ENCODE results near the gene SSC5D. TPM values are rescaled to one million over a fixed set of nuclear protein-coding genes. Genes with fewer than 3 reads are reported as not detected.
"Not testable (repeated sequence)": the region's sequence is repeated elsewhere in the genome, so short reads cannot be mapped to it uniquely, and the experiment has no call there.

SSC5D gene
- total RNA-seq, 1 experiment from 2014 or later, result 3.2 TPM

DNA sequence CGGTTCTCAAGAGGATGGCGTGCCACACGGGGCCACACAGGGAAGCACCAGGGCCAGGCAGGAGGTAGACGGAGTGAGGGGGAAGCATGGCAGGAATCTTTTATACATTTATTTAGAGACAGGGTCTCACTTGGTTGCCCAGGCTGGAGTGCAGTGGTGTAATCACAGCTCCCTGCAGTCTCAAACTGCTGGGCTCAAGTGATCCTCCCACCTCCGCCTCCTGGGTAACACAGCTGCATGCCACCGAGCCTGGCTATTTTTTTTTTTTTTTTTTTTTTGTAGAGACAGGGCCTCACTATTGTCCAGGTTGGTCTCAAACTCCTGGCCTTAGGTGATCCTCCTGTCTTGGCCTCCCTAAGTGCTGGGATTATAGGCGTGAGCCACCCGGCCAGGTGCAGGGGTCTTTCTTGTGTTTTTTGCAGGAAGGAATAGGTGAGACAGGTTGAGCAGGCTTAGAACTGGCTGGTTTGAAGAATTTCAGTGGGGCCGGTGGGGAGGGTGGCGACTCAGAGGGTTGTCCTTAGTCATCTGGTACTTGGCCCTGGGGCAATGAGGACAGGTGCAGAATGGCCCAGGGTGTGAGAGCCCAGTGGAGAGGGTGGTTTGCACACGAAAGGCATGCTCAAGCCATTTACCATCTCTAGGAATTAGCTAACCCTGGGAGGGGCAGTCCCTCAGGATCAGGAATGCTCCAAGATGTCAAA is 7.6 kb downstream of the SSC5D start:
- H2BK12ac ChIP-seq (ENCODE audit: insufficient read length, low read depth, low read length), result no peak overlapping the region
- no peak overlapping the region for H2BK20ac ChIP-seq (ENCODE audit: low read depth, low read length, poor library complexity, severe bottlenecking)
- H2AK5ac ChIP-seq (ENCODE audit: insufficient read length, low read length), result no peak overlapping the region
- H4K91ac ChIP-seq (ENCODE audit: insufficient read length, low read depth, low read length), result no peak overlapping the region
- no peak overlapping the region for H3K56ac ChIP-seq (ENCODE audit: insufficient read length, low read depth, low read length)
- no peak overlapping the region for H4K8ac ChIP-seq (replicated peaks; ENCODE audit: insufficient read length, low read depth, low read length)
- H3K14ac ChIP-seq (ENCODE audit: insufficient read depth, low read length), result no peak overlapping the region
- H4K20me1 ChIP-seq (ENCODE audit: control insufficient read depth, insufficient read depth, insufficient read length), result no peaks in the 10 kb centered on the region
- Mint-ChIP-seq H3K4me1 (peaks cover 21 to 27% of the 10 kb centered on the region in 2 experiments), H3K36me3 (ENCODE audit: insufficient read depth in 1 of 3, low read depth in 3 of 3) (no peaks in the 10 kb centered on the region; a peak in 1 of 7 replicates), H3K4me3 (peak overlapping the region in 1 of 2 experiments; percentile 18; a peak in 1 of 5 replicates), H3K27me3 (ENCODE audit: low read depth) (peaks cover 30% of the 10 kb centered on the region), H3K9me3 (no peaks in the 10 kb centered on the region), H3K27ac (peak overlapping the region in 1 of 3 experiments; percentile 68; a peak in 3 of 7 replicates)
- no peak overlapping the region for H2BK5ac ChIP-seq (ENCODE audit: insufficient read length, low read length)
- H3K9me3 ChIP-seq (ENCODE audit: control insufficient read depth, low read depth, low read length), result no peaks in the 10 kb centered on the region
- peak; percentile 85 for DNase-seq
- TF ChIP-seq, protein P1, sequence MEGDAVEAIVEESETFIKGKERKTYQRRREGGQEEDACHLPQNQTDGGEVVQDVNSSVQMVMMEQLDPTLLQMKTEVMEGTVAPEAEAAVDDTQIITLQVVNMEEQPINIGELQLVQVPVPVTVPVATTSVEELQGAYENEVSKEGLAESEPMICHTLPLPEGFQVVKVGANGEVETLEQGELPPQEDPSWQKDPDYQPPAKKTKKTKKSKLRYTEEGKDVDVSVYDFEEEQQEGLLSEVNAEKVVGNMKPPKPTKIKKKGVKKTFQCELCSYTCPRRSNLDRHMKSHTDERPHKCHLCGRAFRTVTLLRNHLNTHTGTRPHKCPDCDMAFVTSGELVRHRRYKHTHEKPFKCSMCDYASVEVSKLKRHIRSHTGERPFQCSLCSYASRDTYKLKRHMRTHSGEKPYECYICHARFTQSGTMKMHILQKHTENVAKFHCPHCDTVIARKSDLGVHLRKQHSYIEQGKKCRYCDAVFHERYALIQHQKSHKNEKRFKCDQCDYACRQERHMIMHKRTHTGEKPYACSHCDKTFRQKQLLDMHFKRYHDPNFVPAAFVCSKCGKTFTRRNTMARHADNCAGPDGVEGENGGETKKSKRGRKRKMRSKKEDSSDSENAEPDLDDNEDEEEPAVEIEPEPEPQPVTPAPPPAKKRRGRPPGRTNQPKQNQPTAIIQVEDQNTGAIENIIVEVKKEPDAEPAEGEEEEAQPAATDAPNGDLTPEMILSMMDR (conservative IDR thresholded peaks at IDR 0.05), result no peak
- no peaks in the 10 kb centered on the region for H3K79me2 ChIP-seq (ENCODE audit: insufficient read depth, low read length)
- H2AFZ ChIP-seq (ENCODE audit: low read length), result no peak overlapping the region
- H4K5ac ChIP-seq (ENCODE audit: insufficient read length, low read depth, low read length), result no peak overlapping the region
- no peak overlapping the region for H3K18ac ChIP-seq (ENCODE audit: insufficient read length, low read depth, low read length)
- WGBS (ENCODE audit: extremely low coverage, insufficient read length, low lambda C conversion rate), result no CpG with 5 or more reads among the region's 11 CpGs
- H3T11ph ChIP-seq (ENCODE audit: low read length), result no peak overlapping the region
- H2BK120ac ChIP-seq (ENCODE audit: low read depth, low read length, poor library complexity, severe bottlenecking), result no peak overlapping the region
- H2BK15ac ChIP-seq (ENCODE audit: low read depth, low read length), result no peak overlapping the region
- no peaks in the 10 kb centered on the region for H3K79me1 ChIP-seq (ENCODE audit: insufficient read depth, low read depth, low read length, poor library complexity, severe bottlenecking)
- H3K27me3 ChIP-seq (ENCODE audit: insufficient read depth, low read length), result no peaks in the 10 kb centered on the region
- H3K23me2 ChIP-seq (ENCODE audit: insufficient read length, low read depth, low read length, poor library complexity, severe bottlenecking), result no peaks in the 10 kb centered on the region
- no peak overlapping the region for H3K4ac ChIP-seq (ENCODE audit: low read depth, low read length)
- H3K4me2 ChIP-seq (ENCODE audit: insufficient read depth, insufficient read length, low read length), result no peak overlapping the region
- no peaks in the 10 kb centered on the region for H3K4me1 ChIP-seq (ENCODE audit: insufficient read depth, low read length)
- H3K9ac ChIP-seq (ENCODE audit: extremely low read depth, insufficient read length, low read length), result no peak overlapping the region
- no peak overlapping the region for H3K27ac ChIP-seq (ENCODE audit: insufficient read length, low read depth, low read length)
- H3K23ac ChIP-seq (ENCODE audit: insufficient read length, low read depth, low read length), result no peak overlapping the region

DNA sequence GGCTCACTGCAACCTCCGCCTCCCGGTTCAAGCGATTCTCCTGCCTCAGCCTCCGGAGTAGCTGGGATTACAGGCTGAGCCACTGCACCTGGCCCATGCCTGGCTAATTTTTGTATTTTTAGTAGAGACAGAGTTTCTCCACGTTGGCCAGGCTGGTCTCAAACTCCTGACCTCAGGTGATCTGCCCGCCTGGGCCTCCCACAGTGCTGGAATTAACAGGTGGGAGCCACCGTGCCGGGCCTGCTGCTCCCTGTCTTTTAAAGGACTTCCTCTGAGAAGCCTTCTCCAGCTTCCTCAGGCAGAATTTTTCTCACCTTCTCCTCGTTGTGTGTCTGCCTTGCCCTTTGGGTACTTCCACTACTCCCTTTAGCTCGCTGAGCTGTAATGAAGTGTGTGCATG is 8.6 kb downstream of the SSC5D start:
- not testable (repeated sequence) for H3K9ac ChIP-seq (ENCODE audit: extremely low read depth, insufficient read length, low read length); H3K9me3 Mint-ChIP-seq; H2BK12ac ChIP-seq (ENCODE audit: insufficient read length, low read depth, low read length); H3K23ac ChIP-seq (ENCODE audit: insufficient read length, low read depth, low read length); H4K20me1 ChIP-seq (ENCODE audit: control insufficient read depth, insufficient read depth, insufficient read length); H3K36me3 Mint-ChIP-seq (ENCODE audit: insufficient read depth in 1 of 3, low read depth in 3 of 3); H3K4me2 ChIP-seq (ENCODE audit: insufficient read depth, insufficient read length, low read length); H3K14ac ChIP-seq (ENCODE audit: insufficient read depth, low read length); H3K79me1 ChIP-seq (ENCODE audit: insufficient read depth, low read depth, low read length, poor library complexity, severe bottlenecking); H4K8ac ChIP-seq (replicated peaks; ENCODE audit: insufficient read length, low read depth, low read length); H2AFZ ChIP-seq (ENCODE audit: low read length); H3K27me3 ChIP-seq (ENCODE audit: insufficient read depth, low read length); H3K9me3 ChIP-seq (ENCODE audit: control insufficient read depth, low read depth, low read length); H2AK5ac ChIP-seq (ENCODE audit: insufficient read length, low read length); H3K4ac ChIP-seq (ENCODE audit: low read depth, low read length); H2BK20ac ChIP-seq (ENCODE audit: low read depth, low read length, poor library complexity, severe bottlenecking); H2BK120ac ChIP-seq (ENCODE audit: low read depth, low read length, poor library complexity, severe bottlenecking); H4K5ac ChIP-seq (ENCODE audit: insufficient read length, low read depth, low read length); H3T11ph ChIP-seq (ENCODE audit: low read length); H3K23me2 ChIP-seq (ENCODE audit: insufficient read length, low read depth, low read length, poor library complexity, severe bottlenecking); H3K27ac ChIP-seq (ENCODE audit: insufficient read length, low read depth, low read length); H2BK5ac ChIP-seq (ENCODE audit: insufficient read length, low read length); H3K4me1 ChIP-seq (ENCODE audit: insufficient read depth, low read length); H3K56ac ChIP-seq (ENCODE audit: insufficient read length, low read depth, low read length); H3K4me3 Mint-ChIP-seq; H3K18ac ChIP-seq (ENCODE audit: insufficient read length, low read depth, low read length); H2BK15ac ChIP-seq (ENCODE audit: low read depth, low read length); DNase-seq; H3K79me2 ChIP-seq (ENCODE audit: insufficient read depth, low read length); H4K91ac ChIP-seq (ENCODE audit: insufficient read length, low read depth, low read length)
- no CpG with 5 or more reads among the region's 10 CpGs for WGBS (ENCODE audit: extremely low coverage, insufficient read length, low lambda C conversion rate)
- peaks cover 37% of the 10 kb centered on the region for H3K27me3 Mint-ChIP-seq (ENCODE audit: low read depth)
- H3K4me1 Mint-ChIP-seq, result peaks cover 21 to 27% of the 10 kb centered on the region in 2 experiments
- H3K27ac Mint-ChIP-seq, result peak overlapping the region in 1 of 3 experiments; percentile 10; a peak in 1 of 7 replicates

Measured in H9 (cell line).